HCT116 (cell line): ENCODE measurements around the gene UBE2H. TPM values are rescaled to one million over a fixed set of nuclear protein-coding genes. Genes with fewer than 3 reads are reported as not detected.

Experiments
- ATAC-seq: fragments of 200-7000 bp; cut with Tn5 transposase; 2 replicates; pipeline ENCODE4 v1.9.1; 2020; ENCODE audit warnings: mild to moderate bottlenecking, moderate library complexity
- BruUV-seq: library from RNA; stranded (reverse); fragments of 400-500 nt; replicated peaks from 2 replicates; lab custom pipeline; 2021; lab: Mats Ljungman, UMichigan
- CTCF ChIA-PET: fragments of 300-600 bp; sonication (Branson Sonifier 250); formaldehyde crosslinking; loops from one replicate; lab custom pipeline; 2021; ENCODE audit warnings: antibody characterized with exemption; lab: Charles Lee
- POLR2A ChIA-PET: fragments of 300-600, 350-600 bp; sonication (Branson Sonifier 250); formaldehyde crosslinking; loops from one replicate; lab custom pipeline; 2021; ENCODE audit warnings: antibody characterized with exemption; lab: Charles Lee
- RAD21 ChIA-PET, 2 experiments: fragments of 300-600 bp; sonication (Branson Sonifier 250); formaldehyde crosslinking; loops; one replicate each; lab custom pipeline; 2023; ENCODE audit warnings: low total read pairs in 2 of 2; ENCODE audit not compliant: uncharacterized antibody in 2 of 2, unreplicated experiment in 2 of 2, low non-redundant PET in 1 of 2; lab: Charles Lee
- DNase-seq: peaks from one replicate; pipeline ENCODE4 v3.0.0-alpha.2; 2010; ENCODE audit warnings: low read depth, low spot score
- H2AFZ ChIP-seq: fragments of 200-600 bp; shearing (Covaris generic), sonication (generic); 2 replicates; pipeline ENCODE4 v1.6.1; 2017; ENCODE audit warnings: low read depth, mixed run types, mixed read lengths, antibody characterized with exemption, low read length; ENCODE audit not compliant: poor library complexity, severe bottlenecking
- H3K27ac ChIP-seq: 2 replicates; pipeline ENCODE4 v1.5.1; 2012; ENCODE audit warnings: low read depth, low read length
- H3K27me3 ChIP-seq: fragments of 200-600 bp; sonication (generic); 2 replicates; pipeline ENCODE4 v1.6.1; 2016; ENCODE audit warnings: mixed run types, low read length, mixed read lengths; ENCODE audit not compliant: insufficient read depth
- H3K36me3 ChIP-seq, 2 experiments: fragments of 200-500 bp in 1 of 2; fragments of 200-600 bp in 1 of 2; sonication (Bioruptor generic) in 1 of 2; sonication (generic) in 1 of 2; 2 replicates each; pipeline versions ENCODE4 v1.5.1 to v1.6.1; 2014 to 2016; ENCODE audit warnings: low read length in 2 of 2, inconsistent platforms in 1 of 2, mixed read lengths in 1 of 2, mixed run types in 1 of 2; ENCODE audit not compliant: insufficient read depth in 2 of 2, control insufficient read depth in 1 of 2
- H3K4me1 ChIP-seq, 2 experiments: fragments of 200-600 bp in 1 of 2; sonication (generic) in 1 of 2; 2 replicates each; pipeline versions ENCODE4 v1.5.1 to v1.6.1; 2012 to 2017; ENCODE audit warnings: low read length in 2 of 2, inconsistent platforms in 1 of 2, mild to moderate bottlenecking in 1 of 2, mixed read lengths in 1 of 2, mixed run types in 1 of 2, moderate library complexity in 1 of 2; ENCODE audit not compliant: insufficient read depth in 2 of 2, control insufficient read depth in 1 of 2
- H3K4me2 ChIP-seq: fragments of 200-600 bp; sonication (generic); 2 replicates; pipeline ENCODE4 v1.6.1; 2017; ENCODE audit warnings: mixed run types, low read length, mixed read lengths
- H3K4me3 ChIP-seq, 2 experiments: fragments of 200-600 bp in 1 of 2; sonication (generic) in 1 of 2; replicated peaks in 1 of 2; 2 replicates each; pipeline ENCODE4 v1.5.1; 2011 to 2016; ENCODE audit warnings: low read length in 2 of 2, control low read depth in 1 of 2, low read depth in 1 of 2, mild to moderate bottlenecking in 1 of 2, mixed read lengths in 1 of 2, mixed run types in 1 of 2
- H3K79me2 ChIP-seq: fragments of 200-600 bp; sonication (generic); 2 replicates; pipeline ENCODE4 v1.6.1; 2017; ENCODE audit warnings: mild to moderate bottlenecking, mixed run types, low read length, moderate library complexity, mixed read lengths; ENCODE audit not compliant: insufficient read depth
- H3K9ac ChIP-seq: fragments of 200-600 bp; sonication (generic); 2 replicates; pipeline ENCODE4 v1.6.1; 2016; ENCODE audit warnings: low read length, mixed read lengths
- H3K9me2 ChIP-seq: fragments of 200-600 bp; sonication (generic), shearing (Covaris generic); 2 replicates; pipeline ENCODE4 v1.6.1; 2017; ENCODE audit warnings: mixed run types, mild to moderate bottlenecking, moderate library complexity; ENCODE audit not compliant: insufficient read depth
- H3K9me3 ChIP-seq, 2 experiments: fragments of 200-500 bp in 1 of 2; fragments of 200-600 bp in 1 of 2; sonication (Bioruptor generic) in 1 of 2; sonication (generic) in 1 of 2; 2 replicates each; pipeline ENCODE4 v1.6.1; 2014 to 2017; ENCODE audit warnings: low read length in 2 of 2, mixed read lengths in 2 of 2, inconsistent platforms in 1 of 2, low read depth in 1 of 2, mild to moderate bottlenecking in 1 of 2, mixed run types in 1 of 2, moderate library complexity in 1 of 2; ENCODE audit not compliant: control insufficient read depth in 1 of 2, insufficient read depth in 1 of 2
- H4K20me1 ChIP-seq: fragments of 200-600 bp; sonication (generic), shearing (Covaris generic); 2 replicates; pipeline ENCODE4 v1.6.1; 2017; ENCODE audit warnings: mixed run types, mild to moderate bottlenecking, moderate library complexity; ENCODE audit not compliant: insufficient read depth
- CBX3 ChIP-seq: IDR thresholded peaks from 2 replicates; pipeline ENCODE4 v1.6.1; 2012; ENCODE audit warnings: low read depth
- CEBPB ChIP-seq: IDR thresholded peaks from 2 replicates; pipeline ENCODE4 v1.6.1; 2012; ENCODE audit warnings: low read depth
- ELF1 ChIP-seq: IDR thresholded peaks from 2 replicates; pipeline ENCODE4 v1.6.1; 2012; ENCODE audit warnings: low read depth, borderline replicate concordance
- EZH2 ChIP-seq: fragments of 200-600 bp; sonication (generic); IDR thresholded peaks from 2 replicates; pipeline ENCODE4 v1.6.1; 2017; ENCODE audit warnings: antibody characterized with exemption, mixed run types
- EZH2phosphoT487 ChIP-seq: fragments of 200-600 bp; IDR thresholded peaks from 2 replicates; pipeline ENCODE4 v1.6.1; 2018; ENCODE audit warnings: antibody characterized with exemption, borderline replicate concordance
- FOSL1 ChIP-seq: IDR thresholded peaks from 2 replicates; pipeline ENCODE4 v1.6.1; 2012; ENCODE audit warnings: low read depth
- POLR2A ChIP-seq: IDR thresholded peaks from 2 replicates; pipeline ENCODE4 v1.7.0; 2011; ENCODE audit warnings: borderline replicate concordance; ENCODE audit not compliant: insufficient read depth, insufficient read length; ENCODE audit errors: extremely low read depth
- POLR2AphosphoS5 ChIP-seq: IDR thresholded peaks from 2 replicates; pipeline ENCODE4 v1.6.1; 2011; ENCODE audit warnings: mild to moderate bottlenecking, low read depth, low read length, moderate library complexity
- RAD21 ChIP-seq: IDR thresholded peaks from 2 replicates; pipeline ENCODE4 v1.6.1; 2012; ENCODE audit warnings: low read depth, mild to moderate bottlenecking
- TCF7L2 ChIP-seq: IDR thresholded peaks from 2 replicates; pipeline ENCODE4 v1.7.0; 2011; ENCODE audit warnings: borderline replicate concordance, inconsistent platforms; ENCODE audit not compliant: insufficient read depth, insufficient read length; ENCODE audit errors: extremely low read depth
- YY1 ChIP-seq: IDR thresholded peaks from 2 replicates; pipeline ENCODE4 v1.6.1; 2011; ENCODE audit warnings: low read length, low read depth, moderate library complexity, mild to moderate bottlenecking; ENCODE audit not compliant: insufficient replicate concordance; ENCODE audit errors: extremely low read depth
- ZFX ChIP-seq: fragments of 450-650 bp; IDR thresholded peaks from 2 replicates; pipeline ENCODE4 v1.6.1; 2017
- intact Hi-C: fragments of 100-400 bp; cut with micrococcal nuclease; formaldehyde crosslinking; loops from 2 replicates; pipeline ENCODE4 v1.10.0; 2022
- total RNA-seq: library from RNA; stranded (reverse); gene quantifications from one replicate; pipeline ENCODE4 v1.2.1, GENCODE V29; 2021; ENCODE audit not compliant: unreplicated experiment
- TF ChIP-seq, protein P1 (sequence below): IDR thresholded peaks from 2 replicates; pipeline ENCODE4 v1.6.1; 2012
- TF ChIP-seq, protein P2 (sequence below): IDR thresholded peaks from 2 replicates; pipeline ENCODE4 v1.6.1; 2012
- TF ChIP-seq, protein P3 (sequence below): IDR thresholded peaks from 2 replicates; pipeline ENCODE4 v1.6.1; 2011; ENCODE audit warnings: mild to moderate bottlenecking, low read length, moderate library complexity; ENCODE audit not compliant: insufficient replicate concordance; ENCODE audit errors: extremely low read depth
- TF ChIP-seq, protein P4 (sequence below): IDR thresholded peaks from 2 replicates; pipeline ENCODE4 v1.6.1; 2012; ENCODE audit warnings: low read depth

UBE2H gene
- total RNA-seq, 1 experiment from 2014 or later = 117 TPM

DNA sequence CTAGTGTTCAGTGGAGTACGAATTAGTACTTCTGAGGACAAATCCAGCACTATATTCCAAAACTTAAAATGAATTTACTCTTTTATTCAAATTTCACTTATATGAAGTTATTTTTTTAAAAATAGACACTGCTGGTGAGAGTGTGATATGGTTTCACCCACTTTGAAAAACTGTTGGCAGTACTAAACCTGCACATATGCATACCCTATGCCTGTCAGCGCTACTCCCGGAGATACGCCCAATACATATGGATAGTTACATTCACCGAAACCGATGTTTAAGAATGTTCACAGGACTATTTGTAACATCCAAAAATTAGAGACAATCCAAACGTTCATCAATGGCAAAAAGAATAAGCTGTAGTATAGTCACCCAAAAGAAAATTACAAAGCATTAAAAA is 69.6 kb downstream of the UBE2H start:
- Histone ChIP-seq H3K9me3 (no peaks in the 10 kb centered on the region), H3K4me1 (peaks cover 19 to 24% of the 10 kb centered on the region in 2 experiments; a peak in 3 of 4 replicates), H3K36me3 (peaks cover 5 to 9% of the 10 kb centered on the region in 2 experiments; a peak in 3 of 4 replicates), H3K9ac (no peak overlapping the region), H3K4me3 (no peak overlapping the region), H3K9me2 (no peaks in the 10 kb centered on the region), H3K27ac (no peak overlapping the region), H4K20me1 (no peaks in the 10 kb centered on the region), H2AFZ (no peak overlapping the region), H3K79me2 (peaks cover 62% of the 10 kb centered on the region), H3K4me2 (no peak overlapping the region), H3K27me3 (no peaks in the 10 kb centered on the region)
- DNase-seq (no peak), ATAC-seq (no peak)
- RAD21 ChIA-PET = no interaction called here
- intact Hi-C loops = no loop called here
- POLR2A ChIA-PET = no interaction called here
- BruUV-seq = no TSS peak
- TF ChIP-seq CEBPB (no peak), POLR2AphosphoS5 (no peak), ZFX (no peak), EZH2phosphoT487 (no peak), RAD21 (no peak), CBX3 (no peak)
- CTCF ChIA-PET = no interaction called here

DNA sequence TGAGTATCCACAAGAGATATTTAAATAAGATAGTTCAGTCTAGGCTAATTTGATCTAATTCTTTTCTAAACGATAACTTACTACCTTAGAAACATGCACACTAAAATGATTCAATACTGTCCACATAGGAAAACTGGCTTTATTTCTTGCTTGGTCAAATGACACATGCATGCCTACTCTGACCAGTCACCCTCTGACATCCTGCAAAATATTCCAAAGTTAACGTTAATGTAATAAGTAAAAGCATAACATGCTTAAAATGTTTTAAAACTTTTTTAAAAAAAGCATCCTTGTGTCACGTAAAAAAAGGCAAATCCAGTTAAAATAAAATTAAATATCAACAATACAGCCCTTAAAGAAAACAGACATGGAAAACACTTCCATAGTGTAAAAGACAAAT is 70.2 kb downstream of the UBE2H start:
- Histone ChIP-seq H3K27me3 (no peaks in the 10 kb centered on the region), H4K20me1 (no peaks in the 10 kb centered on the region), H3K4me1 (peaks cover 21 to 23% of the 10 kb centered on the region in 2 experiments; a peak in 3 of 4 replicates), H3K79me2 (peaks cover 58% of the 10 kb centered on the region), H2AFZ (no peak overlapping the region), H3K9ac (no peak overlapping the region), H3K4me2 (no peak overlapping the region), H3K9me3 (no peaks in the 10 kb centered on the region), H3K27ac (no peak overlapping the region), H3K36me3 (peaks cover 5 to 9% of the 10 kb centered on the region in 2 experiments; a peak in 3 of 4 replicates), H3K4me3 (no peak overlapping the region), H3K9me2 (no peaks in the 10 kb centered on the region)
- ChIA-PET CTCF (no interaction called here), POLR2A (no interaction called here), RAD21 (no interaction called here)
- no peak for ATAC-seq
- no peak for DNase-seq
- intact Hi-C loops = no loop called here
- no TSS peak for BruUV-seq
- TF ChIP-seq POLR2A (no peak), ELF1 (no peak), TCF7L2 (no peak), RAD21 (no peak), YY1 (no peak), EZH2 (no peak), EZH2phosphoT487 (no peak), FOSL1 (no peak)
- TF ChIP-seq, protein P1, sequence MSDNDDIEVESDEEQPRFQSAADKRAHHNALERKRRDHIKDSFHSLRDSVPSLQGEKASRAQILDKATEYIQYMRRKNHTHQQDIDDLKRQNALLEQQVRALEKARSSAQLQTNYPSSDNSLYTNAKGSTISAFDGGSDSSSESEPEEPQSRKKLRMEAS = no peak
- TF ChIP-seq, protein P2, sequence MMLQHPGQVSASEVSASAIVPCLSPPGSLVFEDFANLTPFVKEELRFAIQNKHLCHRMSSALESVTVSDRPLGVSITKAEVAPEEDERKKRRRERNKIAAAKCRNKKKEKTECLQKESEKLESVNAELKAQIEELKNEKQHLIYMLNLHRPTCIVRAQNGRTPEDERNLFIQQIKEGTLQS = no peak
- TF ChIP-seq, protein P3, sequence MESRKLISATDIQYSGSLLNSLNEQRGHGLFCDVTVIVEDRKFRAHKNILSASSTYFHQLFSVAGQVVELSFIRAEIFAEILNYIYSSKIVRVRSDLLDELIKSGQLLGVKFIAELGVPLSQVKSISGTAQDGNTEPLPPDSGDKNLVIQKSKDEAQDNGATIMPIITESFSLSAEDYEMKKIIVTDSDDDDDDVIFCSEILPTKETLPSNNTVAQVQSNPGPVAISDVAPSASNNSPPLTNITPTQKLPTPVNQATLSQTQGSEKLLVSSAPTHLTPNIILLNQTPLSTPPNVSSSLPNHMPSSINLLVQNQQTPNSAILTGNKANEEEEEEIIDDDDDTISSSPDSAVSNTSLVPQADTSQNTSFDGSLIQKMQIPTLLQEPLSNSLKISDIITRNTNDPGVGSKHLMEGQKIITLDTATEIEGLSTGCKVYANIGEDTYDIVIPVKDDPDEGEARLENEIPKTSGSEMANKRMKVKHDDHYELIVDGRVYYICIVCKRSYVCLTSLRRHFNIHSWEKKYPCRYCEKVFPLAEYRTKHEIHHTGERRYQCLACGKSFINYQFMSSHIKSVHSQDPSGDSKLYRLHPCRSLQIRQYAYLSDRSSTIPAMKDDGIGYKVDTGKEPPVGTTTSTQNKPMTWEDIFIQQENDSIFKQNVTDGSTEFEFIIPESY = no peak
- TF ChIP-seq, protein P4, sequence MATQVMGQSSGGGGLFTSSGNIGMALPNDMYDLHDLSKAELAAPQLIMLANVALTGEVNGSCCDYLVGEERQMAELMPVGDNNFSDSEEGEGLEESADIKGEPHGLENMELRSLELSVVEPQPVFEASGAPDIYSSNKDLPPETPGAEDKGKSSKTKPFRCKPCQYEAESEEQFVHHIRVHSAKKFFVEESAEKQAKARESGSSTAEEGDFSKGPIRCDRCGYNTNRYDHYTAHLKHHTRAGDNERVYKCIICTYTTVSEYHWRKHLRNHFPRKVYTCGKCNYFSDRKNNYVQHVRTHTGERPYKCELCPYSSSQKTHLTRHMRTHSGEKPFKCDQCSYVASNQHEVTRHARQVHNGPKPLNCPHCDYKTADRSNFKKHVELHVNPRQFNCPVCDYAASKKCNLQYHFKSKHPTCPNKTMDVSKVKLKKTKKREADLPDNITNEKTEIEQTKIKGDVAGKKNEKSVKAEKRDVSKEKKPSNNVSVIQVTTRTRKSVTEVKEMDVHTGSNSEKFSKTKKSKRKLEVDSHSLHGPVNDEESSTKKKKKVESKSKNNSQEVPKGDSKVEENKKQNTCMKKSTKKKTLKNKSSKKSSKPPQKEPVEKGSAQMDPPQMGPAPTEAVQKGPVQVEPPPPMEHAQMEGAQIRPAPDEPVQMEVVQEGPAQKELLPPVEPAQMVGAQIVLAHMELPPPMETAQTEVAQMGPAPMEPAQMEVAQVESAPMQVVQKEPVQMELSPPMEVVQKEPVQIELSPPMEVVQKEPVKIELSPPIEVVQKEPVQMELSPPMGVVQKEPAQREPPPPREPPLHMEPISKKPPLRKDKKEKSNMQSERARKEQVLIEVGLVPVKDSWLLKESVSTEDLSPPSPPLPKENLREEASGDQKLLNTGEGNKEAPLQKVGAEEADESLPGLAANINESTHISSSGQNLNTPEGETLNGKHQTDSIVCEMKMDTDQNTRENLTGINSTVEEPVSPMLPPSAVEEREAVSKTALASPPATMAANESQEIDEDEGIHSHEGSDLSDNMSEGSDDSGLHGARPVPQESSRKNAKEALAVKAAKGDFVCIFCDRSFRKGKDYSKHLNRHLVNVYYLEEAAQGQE = no peak
